ENCODE measurements around the gene DLG4. TPM values are rescaled to one million over a fixed set of nuclear protein-coding genes. Genes with fewer than 3 reads are reported as not detected.
"Not testable (repeated sequence)": the region's sequence is repeated elsewhere in the genome, so short reads cannot be mapped to it uniquely, and the experiment has no call there.

DLG4 gene
- polyA plus RNA-seq, 4 donors, result 21.1 to 53.3 (median 39.1) TPM

GRCh38 chr17:7192271-7192937, 27.2 kb downstream of the DLG4 start:
- DNase-seq (ENCODE audit: low read depth in 4 of 4, low spot score in 2 of 4), result no peak

DNA sequence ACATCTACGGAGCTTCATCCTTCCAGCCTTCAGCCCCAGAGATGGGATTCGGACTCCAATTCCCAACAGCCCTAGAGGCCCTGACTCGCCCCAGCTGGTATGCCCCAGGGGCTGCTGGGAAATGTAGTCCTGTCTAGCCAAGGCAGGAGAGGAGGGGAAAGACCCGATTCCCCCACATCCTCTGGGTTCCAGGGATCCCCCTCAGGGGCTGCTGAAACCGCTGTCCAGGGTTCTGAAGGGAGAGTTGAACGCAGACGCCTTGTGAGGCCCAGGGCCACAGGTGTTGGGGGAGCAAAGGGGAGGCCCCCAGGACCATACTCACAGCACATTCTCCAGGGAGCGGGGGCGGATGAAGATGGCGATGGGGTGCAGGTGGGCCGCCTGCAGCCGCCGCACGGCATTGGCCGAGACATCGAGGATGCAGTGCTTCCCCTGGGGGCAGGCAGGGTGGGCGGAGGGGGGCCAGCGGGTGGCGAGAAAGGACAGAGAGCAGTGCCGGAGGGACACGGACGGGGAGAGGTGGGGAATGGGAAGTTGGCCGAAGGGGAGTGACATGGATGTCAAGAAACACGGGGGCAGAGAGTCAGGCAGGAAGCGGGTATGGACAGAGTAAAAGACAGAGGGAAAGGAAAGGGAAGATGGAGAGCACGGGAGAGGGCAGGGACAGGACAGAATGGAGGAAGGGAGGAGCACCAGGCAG, 27.9 kb downstream of the DLG4 start:
- no peak for DNase-seq (ENCODE audit: low read depth in 4 of 4, low spot score in 2 of 4)

DNA sequence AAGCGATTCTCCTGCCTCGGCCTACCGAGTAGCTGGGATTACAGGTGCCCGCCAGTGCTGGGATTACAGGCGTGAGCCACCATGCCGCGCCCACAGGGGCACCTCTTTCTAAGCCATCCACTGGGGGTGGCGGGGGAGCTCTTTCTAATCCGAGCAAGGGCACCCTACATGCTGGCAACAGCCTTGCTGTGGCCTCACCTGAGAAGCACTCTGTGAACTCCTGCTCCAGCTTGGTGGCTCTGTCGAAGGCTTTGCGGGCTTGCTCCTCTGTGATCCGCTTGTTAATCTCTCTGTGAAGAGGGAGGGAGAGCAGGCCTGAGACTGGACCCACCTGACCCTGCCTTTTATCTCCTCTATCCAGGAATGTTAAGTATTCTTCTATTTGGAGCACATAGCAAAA, 28.6 kb downstream of the DLG4 start:
- no peak for DNase-seq (ENCODE audit: low read depth in 4 of 4, low spot score in 2 of 4)

DNA sequence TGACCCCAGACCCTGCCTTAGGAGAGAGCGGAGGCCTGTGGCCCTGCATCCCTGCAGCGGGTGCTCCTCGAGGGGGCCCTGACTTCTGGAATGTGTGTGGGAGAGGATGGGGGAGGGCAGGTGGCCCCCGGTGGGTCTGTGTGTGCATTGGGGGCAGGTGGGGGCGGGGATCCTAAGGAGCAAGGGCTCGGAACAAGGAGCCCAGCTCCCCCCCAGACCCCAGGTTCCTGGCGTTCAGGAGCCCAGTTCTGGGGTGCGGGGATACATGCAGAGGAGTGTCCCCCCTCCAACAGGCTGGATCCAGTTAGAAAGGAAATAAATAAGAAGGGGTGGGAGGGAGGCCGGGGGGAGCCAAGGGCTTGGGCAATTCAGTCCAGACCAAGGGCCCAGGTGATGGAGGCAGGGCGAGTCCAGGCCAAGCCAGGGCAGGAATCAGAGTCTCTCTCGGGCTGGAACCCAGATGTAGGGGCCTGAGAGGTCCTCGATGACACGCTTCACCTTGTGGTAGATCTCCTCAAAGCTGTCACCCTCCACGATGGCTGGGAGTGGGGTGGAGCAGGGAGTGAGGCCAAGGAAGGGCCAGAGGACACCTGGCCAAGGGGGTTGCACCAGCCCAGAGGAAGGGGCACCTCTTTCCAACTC, 29.2 kb downstream of the DLG4 start:
- no peak for DNase-seq (ENCODE audit: low read depth in 4 of 4, low spot score in 2 of 4)

GRCh38 chr17:7186241-7186640, 33.4 kb downstream of the DLG4 start:
- DNase-seq (ENCODE audit: low read depth in 4 of 4, low spot score in 2 of 4), result no peak

DNA sequence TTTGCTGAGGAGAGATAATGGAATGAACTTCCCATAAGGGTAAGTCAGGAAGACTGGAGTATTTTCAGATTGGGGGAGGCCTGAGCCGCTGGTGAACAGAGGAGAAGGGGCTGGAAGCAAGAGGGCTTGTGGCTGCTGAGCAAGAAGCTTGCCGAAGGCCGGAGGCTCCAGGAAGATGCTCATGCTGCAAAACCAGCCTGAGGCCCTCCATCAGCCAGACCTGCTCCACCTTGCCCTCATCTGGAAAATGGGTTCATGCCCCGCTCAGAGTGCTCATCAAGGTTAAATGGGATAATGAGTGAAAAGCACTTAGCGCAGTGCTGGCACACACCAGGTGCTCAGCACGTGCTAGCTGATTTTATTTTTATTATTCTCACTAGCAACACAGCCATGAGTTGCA, 35.0 kb downstream of the DLG4 start:
- no peak for DNase-seq (ENCODE audit: low read depth in 4 of 4, low spot score in 2 of 4)

DNA sequence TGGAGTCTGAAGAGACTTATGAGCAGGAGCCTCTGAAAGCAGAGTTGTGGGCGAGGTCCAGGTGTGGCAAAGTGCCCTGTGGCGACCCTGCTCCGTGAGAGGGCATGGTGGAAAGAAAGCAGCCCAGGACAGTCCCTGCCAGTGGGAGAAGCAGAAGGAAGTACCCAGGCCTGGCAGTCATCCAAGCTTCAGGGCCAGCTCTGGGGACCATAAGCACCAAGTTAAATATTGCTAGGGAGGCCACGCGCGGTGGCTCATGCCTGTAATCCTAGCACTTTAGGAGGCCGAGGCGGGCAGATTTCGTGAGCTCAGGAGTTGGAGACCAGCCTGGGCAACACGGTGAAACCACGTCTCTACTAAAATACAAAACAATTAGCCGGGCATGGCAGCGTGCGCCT, 35.5 kb downstream of the DLG4 start:
- peak in 2 of 4 donors; percentile 53 to 69 for DNase-seq (ENCODE audit: low read depth in 4 of 4, low spot score in 2 of 4)

GRCh38 chr17:7183433-7184090, 36.1 kb downstream of the DLG4 start:
- DNase-seq (ENCODE audit: low read depth in 4 of 4, low spot score in 2 of 4), result no peak

- DNase-seq (ENCODE audit: low read depth in 4 of 4, low spot score in 2 of 4), result not testable (repeated sequence)
Observed at GRCh38 chr17:7182101-7182500, 37.5 kb downstream of the DLG4 start.

DNA sequence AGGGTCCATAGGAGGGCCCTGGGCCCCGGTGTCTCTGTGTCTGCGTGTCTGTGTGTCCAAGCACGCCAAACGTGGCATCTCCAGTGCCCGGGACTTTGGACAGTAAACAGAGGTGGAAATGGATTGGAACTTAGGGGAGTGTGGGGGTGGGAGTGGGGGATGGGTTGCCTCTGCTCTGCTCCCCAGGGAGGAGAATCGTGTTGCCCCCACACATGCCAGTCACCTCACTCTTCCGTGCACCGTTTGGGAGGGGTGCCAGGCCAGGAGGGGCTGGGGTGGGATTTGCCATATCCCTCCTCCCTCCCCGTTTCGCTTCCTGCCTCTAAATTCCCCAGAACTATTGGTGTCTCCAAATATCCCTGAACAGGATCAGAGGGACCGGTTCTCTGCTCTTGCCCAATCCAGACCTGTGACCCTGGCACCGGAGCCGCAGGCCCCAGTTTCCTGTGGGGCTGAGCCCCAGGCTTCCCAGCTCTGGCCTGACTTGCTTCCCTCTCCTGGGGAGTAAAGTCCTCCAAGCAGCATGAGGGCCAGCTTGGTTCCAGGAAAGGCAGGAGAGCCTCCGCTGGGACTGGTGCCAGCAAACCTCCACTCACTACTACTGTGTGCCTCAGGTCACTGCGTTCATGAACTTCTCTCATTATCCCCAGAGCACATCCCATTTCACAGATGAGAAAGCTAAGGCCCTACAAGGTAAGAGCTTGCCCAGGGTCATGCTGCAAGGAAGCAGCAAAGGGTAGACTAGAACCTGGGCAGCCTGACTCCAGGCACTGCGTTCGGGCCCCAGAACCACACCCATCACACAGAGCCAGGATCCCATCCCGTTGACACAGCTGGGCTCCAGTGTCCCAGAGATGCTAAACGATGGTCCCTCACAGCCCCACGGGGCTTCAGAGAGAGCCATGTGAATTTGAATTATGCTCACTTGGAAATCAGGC, 40.0 kb downstream of the DLG4 start, which contains the start of gene ASGR1:
Gene ASGR1, minus strand, starts transcription at position 54 of the 938 bp plus-strand sequence. CDS start 807 bp downstream, outside the sequence.
- DNase-seq (ENCODE audit: low read depth in 4 of 4, low spot score in 2 of 4), result no peak

DNA sequence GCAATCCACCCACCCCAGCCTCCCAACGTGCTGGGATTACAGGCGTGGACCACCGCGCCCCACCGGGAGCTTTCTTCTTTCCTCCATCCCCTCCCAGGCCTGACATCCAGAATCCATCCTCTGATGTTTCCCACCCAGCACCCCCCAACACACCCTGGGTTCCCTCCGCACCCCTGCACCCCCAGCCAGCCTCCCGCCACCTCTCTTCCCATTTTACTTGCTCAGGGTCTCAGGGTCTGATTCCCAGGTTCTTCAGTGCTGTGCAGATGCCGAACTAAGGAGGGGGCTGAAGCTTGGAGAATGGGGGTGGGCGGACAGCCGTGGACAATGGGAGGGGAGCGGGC, 40.7 kb downstream of the DLG4 start:
- DNase-seq (ENCODE audit: low read depth in 4 of 4, low spot score in 2 of 4), result no peak

DNA sequence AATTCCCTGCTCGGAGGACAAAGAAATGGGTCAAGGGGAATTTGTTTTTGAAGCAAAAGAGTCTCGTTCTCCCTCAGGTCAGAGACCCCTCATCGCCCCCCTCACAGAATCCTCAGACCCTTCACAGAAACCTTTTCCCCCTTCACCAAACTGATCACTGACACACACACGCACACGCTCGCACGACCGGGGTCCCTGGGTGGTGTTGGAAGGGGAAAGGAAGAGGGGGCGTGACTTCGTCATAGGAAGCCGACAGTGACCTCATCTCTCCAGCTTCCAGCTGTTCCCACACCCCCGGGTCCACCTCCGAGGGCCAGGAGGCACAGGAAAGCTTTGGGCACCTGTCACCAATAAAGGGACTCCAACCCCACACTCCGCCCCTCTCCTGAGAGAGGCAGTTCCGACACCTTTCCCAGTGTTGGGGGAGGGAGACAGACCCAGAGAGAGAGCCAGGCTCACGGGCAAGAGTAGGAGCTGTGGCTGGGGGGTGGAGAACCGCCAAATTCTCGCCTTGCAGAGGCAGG, 41.6 kb downstream of the DLG4 start:
- DNase-seq (ENCODE audit: low read depth in 4 of 4, low spot score in 2 of 4), result peak in 3 of 4 donors; percentile 31 to 37 (median 34)

DNA sequence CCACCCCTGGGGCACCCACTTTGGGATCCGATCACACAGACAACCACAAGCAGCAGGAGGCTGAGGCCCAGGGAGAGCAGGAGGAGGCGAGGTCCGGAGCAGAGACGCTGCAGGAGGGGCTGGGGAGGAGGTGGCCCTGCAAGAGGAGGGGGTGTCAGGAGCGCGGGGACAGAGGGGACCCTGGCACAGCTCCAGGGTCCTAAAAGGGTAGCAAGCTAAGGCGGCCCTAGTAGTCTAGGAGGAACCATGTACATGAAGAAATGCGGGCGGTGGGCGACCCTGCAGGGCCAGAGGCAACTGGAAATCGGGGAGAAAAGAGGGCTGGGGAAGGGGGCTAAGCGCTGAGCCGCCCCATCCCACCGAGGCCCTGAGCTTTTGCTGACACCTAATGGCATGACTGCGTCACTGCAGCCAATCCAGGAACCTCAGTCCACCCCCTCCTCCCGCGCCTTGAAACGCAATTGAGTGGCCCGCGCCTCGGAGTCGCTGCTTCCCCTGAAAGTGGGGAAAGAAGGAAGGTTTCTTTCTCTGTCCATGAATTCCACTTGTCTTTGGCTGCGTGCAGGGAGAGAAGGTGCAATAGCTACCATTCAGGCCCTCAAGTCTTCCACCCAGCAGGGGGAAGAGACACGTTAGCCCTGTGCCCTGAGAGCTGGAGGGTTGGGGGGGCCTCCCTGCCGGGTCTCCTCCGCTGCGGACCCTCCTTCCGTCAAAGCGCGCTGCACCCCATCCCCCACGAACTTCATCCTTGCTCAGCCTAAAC, 42.3 kb downstream of the DLG4 start:
- peak; percentile 68 to 88 (median 73) for DNase-seq (ENCODE audit: low read depth in 4 of 4, low spot score in 2 of 4)

- DNase-seq (ENCODE audit: low read depth in 4 of 4, low spot score in 2 of 4), result peak in 1 of 4 donors; percentile 31
Observed at GRCh38 chr17:7176841-7177190, 42.8 kb downstream of the DLG4 start.

GRCh38 chr17:7176107-7176840, 43.4 kb downstream of the DLG4 start:
- no peak for DNase-seq (ENCODE audit: low read depth in 4 of 4, low spot score in 2 of 4)

- no peak for DNase-seq (ENCODE audit: low read depth in 4 of 4, low spot score in 2 of 4)
Observed at GRCh38 chr17:7175330-7175733, 44.3 kb downstream of the DLG4 start.

GRCh38 chr17:7174603-7175326, 44.9 kb downstream of the DLG4 start:
- no peak for DNase-seq (ENCODE audit: low read depth in 4 of 4, low spot score in 2 of 4)

Data from left renal cortex interstitium (tissue), 4 donors.